ENCODE data around the gene MC4R.

DNA sequence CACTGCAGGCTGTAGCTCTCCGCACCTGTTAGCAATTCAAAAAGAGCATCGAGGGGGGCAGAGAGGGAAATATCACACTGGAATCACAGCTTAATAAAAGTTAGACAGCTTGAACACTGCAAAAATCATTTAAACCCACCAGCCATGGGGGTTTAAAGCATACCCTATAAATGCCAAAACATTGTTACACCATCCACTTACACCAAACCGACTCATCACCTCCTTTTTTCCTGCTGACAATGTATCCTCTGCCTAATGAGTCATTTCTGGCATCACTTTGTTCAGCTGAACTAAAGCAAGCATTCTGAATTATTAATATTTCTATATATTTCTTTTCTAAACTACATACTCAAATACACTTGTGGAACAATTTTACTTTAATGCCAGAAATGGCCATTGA, 21.6 kb downstream of the MC4R start:
- TF ChIP-seq POLR2A (IDR thresholded peaks at IDR 0.05; ENCODE audit: low read length) (no peak), EP300 (IDR thresholded peaks at IDR 0.05) (no peak), CEBPB (IDR thresholded peaks at IDR 0.05) (no peak), SMC3 (IDR thresholded peaks at IDR 0.05) (no peak), RFX5 (IDR thresholded peaks at IDR 0.05) (no peak), TP53 (CRISPR knock-in tag; IDR thresholded peaks at IDR 0.05) (no peak), NPAS2 (CRISPR knock-in tag; IDR thresholded peaks at IDR 0.05; ENCODE audit: borderline replicate concordance) (no peak)
- TF ChIP-seq, protein P1, sequence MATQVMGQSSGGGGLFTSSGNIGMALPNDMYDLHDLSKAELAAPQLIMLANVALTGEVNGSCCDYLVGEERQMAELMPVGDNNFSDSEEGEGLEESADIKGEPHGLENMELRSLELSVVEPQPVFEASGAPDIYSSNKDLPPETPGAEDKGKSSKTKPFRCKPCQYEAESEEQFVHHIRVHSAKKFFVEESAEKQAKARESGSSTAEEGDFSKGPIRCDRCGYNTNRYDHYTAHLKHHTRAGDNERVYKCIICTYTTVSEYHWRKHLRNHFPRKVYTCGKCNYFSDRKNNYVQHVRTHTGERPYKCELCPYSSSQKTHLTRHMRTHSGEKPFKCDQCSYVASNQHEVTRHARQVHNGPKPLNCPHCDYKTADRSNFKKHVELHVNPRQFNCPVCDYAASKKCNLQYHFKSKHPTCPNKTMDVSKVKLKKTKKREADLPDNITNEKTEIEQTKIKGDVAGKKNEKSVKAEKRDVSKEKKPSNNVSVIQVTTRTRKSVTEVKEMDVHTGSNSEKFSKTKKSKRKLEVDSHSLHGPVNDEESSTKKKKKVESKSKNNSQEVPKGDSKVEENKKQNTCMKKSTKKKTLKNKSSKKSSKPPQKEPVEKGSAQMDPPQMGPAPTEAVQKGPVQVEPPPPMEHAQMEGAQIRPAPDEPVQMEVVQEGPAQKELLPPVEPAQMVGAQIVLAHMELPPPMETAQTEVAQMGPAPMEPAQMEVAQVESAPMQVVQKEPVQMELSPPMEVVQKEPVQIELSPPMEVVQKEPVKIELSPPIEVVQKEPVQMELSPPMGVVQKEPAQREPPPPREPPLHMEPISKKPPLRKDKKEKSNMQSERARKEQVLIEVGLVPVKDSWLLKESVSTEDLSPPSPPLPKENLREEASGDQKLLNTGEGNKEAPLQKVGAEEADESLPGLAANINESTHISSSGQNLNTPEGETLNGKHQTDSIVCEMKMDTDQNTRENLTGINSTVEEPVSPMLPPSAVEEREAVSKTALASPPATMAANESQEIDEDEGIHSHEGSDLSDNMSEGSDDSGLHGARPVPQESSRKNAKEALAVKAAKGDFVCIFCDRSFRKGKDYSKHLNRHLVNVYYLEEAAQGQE (IDR thresholded peaks at IDR 0.05): no peak
- TF ChIP-seq, protein P2, sequence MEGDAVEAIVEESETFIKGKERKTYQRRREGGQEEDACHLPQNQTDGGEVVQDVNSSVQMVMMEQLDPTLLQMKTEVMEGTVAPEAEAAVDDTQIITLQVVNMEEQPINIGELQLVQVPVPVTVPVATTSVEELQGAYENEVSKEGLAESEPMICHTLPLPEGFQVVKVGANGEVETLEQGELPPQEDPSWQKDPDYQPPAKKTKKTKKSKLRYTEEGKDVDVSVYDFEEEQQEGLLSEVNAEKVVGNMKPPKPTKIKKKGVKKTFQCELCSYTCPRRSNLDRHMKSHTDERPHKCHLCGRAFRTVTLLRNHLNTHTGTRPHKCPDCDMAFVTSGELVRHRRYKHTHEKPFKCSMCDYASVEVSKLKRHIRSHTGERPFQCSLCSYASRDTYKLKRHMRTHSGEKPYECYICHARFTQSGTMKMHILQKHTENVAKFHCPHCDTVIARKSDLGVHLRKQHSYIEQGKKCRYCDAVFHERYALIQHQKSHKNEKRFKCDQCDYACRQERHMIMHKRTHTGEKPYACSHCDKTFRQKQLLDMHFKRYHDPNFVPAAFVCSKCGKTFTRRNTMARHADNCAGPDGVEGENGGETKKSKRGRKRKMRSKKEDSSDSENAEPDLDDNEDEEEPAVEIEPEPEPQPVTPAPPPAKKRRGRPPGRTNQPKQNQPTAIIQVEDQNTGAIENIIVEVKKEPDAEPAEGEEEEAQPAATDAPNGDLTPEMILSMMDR (IDR thresholded peaks at IDR 0.05): no peak
- TF ChIP-seq, protein P3, sequence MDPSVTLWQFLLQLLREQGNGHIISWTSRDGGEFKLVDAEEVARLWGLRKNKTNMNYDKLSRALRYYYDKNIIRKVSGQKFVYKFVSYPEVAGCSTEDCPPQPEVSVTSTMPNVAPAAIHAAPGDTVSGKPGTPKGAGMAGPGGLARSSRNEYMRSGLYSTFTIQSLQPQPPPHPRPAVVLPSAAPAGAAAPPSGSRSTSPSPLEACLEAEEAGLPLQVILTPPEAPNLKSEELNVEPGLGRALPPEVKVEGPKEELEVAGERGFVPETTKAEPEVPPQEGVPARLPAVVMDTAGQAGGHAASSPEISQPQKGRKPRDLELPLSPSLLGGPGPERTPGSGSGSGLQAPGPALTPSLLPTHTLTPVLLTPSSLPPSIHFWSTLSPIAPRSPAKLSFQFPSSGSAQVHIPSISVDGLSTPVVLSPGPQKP (IDR thresholded peaks at IDR 0.05; ENCODE audit: low read depth, low read length): no peak

Data from A549 (cell line).